Immature natural killer cell (primary cell): ENCODE measurements around the gene PKHD1. TPM values are rescaled to one million over a fixed set of nuclear protein-coding genes. Genes with fewer than 3 reads are reported as not detected.

Experiments
- DNase-seq, 3 donors: peaks; one replicate each; pipeline ENCODE4 v3.0.0; 2022; ENCODE audit warnings: mixed read lengths in 1 of 3
- H3K27ac Mint-ChIP-seq, 6 donors: one replicate each; pipeline ENCODE4 v1.8.0; 2020; ENCODE audit warnings: mixed read lengths in 6 of 6, mild to moderate bottlenecking in 5 of 6, inconsistent platforms in 4 of 6, moderate library complexity in 3 of 6
- H3K27me3 Mint-ChIP-seq, 3 donors: one replicate each; pipeline ENCODE4 v1.8.0; 2020 to 2021; ENCODE audit warnings: low read depth in 3 of 3, mild to moderate bottlenecking in 3 of 3, mixed read lengths in 3 of 3, moderate library complexity in 3 of 3, inconsistent platforms in 1 of 3
- H3K36me3 Mint-ChIP-seq, 3 donors: one replicate each; pipeline ENCODE4 v1.8.0; 2020; ENCODE audit warnings: mixed read lengths in 3 of 3, inconsistent platforms in 2 of 3, mild to moderate bottlenecking in 2 of 3
- H3K4me1 Mint-ChIP-seq, 2 donors: one replicate each; pipeline ENCODE4 v1.8.0; 2020; ENCODE audit warnings: inconsistent platforms in 2 of 2, mild to moderate bottlenecking in 2 of 2, mixed read lengths in 2 of 2, moderate library complexity in 1 of 2
- H3K4me3 Mint-ChIP-seq, 5 donors: one replicate each; pipeline ENCODE4 v1.8.0; 2020; ENCODE audit warnings: mild to moderate bottlenecking in 5 of 5, mixed read lengths in 5 of 5, inconsistent platforms in 3 of 5, moderate library complexity in 3 of 5
- H3K9me3 Mint-ChIP-seq, 6 donors: one replicate each; pipeline ENCODE4 v1.8.0; 2020; ENCODE audit warnings: mild to moderate bottlenecking in 6 of 6, mixed read lengths in 6 of 6, inconsistent platforms in 4 of 6, moderate library complexity in 3 of 6
- polyA plus RNA-seq, 3 donors: library from polyadenylated mRNA; unstranded; fragments of 300-500 nt; fragmentation: Illumina TruSeq; gene quantifications; one replicate each; pipeline ENCODE4 v1.2.3, GENCODE V29; 2021

Gene PKHD1
- polyA plus RNA-seq, 3 donors from 2014 or later: not detected

- DNase-seq: no peak
- Mint-ChIP-seq H3K27ac (no peak overlapping the region), H3K4me3 (no peak overlapping the region), H3K36me3 (no peaks in the 10 kb centered on the region), H3K4me1 (no peaks in the 10 kb centered on the region), H3K9me3 (peaks cover 0 to 11% (median 3%) of the 10 kb centered on the region in 6 donors), H3K27me3 (peaks cover 0 to 2% (median 2%) of the 10 kb centered on the region in 3 donors)
Observed at GRCh38 chr6:51565472-51565871, 521.9 kb downstream of the PKHD1 start.

Other genes starting within 250 kb of the PKHD1 start
- under 1 TPM in 1 of 3 donors, not detected in 2; 0.19 TPM for gene IL17A, start 98.8 kb upstream of the PKHD1 start, polyA plus RNA-seq
- gene IL17F, start 156.9 kb upstream of the PKHD1 start, polyA plus RNA-seq: not detected
- 10 to 100 TPM; 40.5 to 73.8 (median 43.6) TPM for gene MCM3, start 197.1 kb upstream of the PKHD1 start, polyA plus RNA-seq